PFSK-1 (cell line): ENCODE data around the gene EP300.

Source experiments
- FOXP2 ChIP-seq: optimal IDR thresholded peaks from 2 replicates; pipeline ENCODE3; 2011; ENCODE audit warnings: borderline replicate concordance, control low read depth, inconsistent platforms; ENCODE audit not compliant: insufficient read depth; ENCODE audit errors: extremely low read length, extremely low read depth
- POLR2AphosphoS5 ChIP-seq: IDR thresholded peaks from 2 replicates; pipeline ENCODE4 v1.6.1; 2012; ENCODE audit warnings: low read depth, mild to moderate bottlenecking, control low read depth, low read length, moderate library complexity
- REST ChIP-seq, 2 experiments: IDR thresholded peaks; 2 replicates each; pipeline versions ENCODE4 v1.6.1 to v1.8.0; 2011 to 2012; ENCODE audit warnings: low read depth in 2 of 2, low read length in 2 of 2, control low read depth in 1 of 2, inconsistent platforms in 1 of 2, mild to moderate bottlenecking in 1 of 2, moderate library complexity in 1 of 2; ENCODE audit not compliant: insufficient read depth in 1 of 2
- SIN3A ChIP-seq: IDR thresholded peaks from 2 replicates; pipeline ENCODE4 v1.6.1; 2012; ENCODE audit warnings: mild to moderate bottlenecking, low read length, moderate library complexity, borderline replicate concordance; ENCODE audit not compliant: insufficient read depth
- TAF1 ChIP-seq: IDR thresholded peaks from 2 replicates; pipeline ENCODE4 v1.6.1; 2012; ENCODE audit warnings: low read length, control low read depth, borderline replicate concordance; ENCODE audit not compliant: insufficient read depth

- TF ChIP-seq REST (IDR thresholded peaks at IDR 0.05; ENCODE audit: insufficient read depth in 1 of 2, low read depth in 2 of 2, low read length in 2 of 2) (no peak), POLR2AphosphoS5 (no peak), TAF1 (no peak), SIN3A (no peak), FOXP2 (no peak)
Measured at GRCh38 chr22:41206719-41207118, 114.3 kb downstream of the EP300 start.
